ENCODE measurements around the gene MMP24.

The MMP24 gene

DNA sequence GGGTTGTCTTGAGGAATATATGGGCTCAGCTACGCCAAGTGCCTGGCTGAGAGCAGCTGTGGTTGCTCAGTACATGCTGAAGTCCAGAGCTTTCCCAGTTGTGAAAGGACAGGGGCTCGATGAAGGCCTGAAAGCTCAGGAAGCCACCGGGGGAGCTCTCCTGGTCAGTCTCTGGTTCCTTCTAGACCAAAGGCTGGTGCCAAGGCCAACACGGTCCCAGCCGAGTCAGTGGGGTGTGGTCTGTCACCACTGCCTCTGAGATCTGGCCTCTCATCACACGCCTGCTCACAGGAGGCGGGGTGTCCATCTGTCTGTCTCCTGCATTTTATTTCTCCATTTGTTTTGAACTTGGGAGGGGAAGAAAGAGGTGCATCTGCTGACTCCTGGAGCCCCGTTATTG lies 70.7 kb downstream of the MMP24 start:
- Histone ChIP-seq H3K4me3 (no peak overlapping the region), H3K4me1 (no peaks in the 10 kb centered on the region), H3K27me3 (peaks cover 0 to 32% of the 10 kb centered on the region in 2 donors), H3K36me3 (no peaks in the 10 kb centered on the region), H3K9me3 (no peaks in the 10 kb centered on the region), H3K27ac (no peak overlapping the region)
- intact Hi-C loops (cut with DNase I; ENCODE audit: low total_unique reads), result no loop called here
- TF ChIP-seq, protein P1, sequence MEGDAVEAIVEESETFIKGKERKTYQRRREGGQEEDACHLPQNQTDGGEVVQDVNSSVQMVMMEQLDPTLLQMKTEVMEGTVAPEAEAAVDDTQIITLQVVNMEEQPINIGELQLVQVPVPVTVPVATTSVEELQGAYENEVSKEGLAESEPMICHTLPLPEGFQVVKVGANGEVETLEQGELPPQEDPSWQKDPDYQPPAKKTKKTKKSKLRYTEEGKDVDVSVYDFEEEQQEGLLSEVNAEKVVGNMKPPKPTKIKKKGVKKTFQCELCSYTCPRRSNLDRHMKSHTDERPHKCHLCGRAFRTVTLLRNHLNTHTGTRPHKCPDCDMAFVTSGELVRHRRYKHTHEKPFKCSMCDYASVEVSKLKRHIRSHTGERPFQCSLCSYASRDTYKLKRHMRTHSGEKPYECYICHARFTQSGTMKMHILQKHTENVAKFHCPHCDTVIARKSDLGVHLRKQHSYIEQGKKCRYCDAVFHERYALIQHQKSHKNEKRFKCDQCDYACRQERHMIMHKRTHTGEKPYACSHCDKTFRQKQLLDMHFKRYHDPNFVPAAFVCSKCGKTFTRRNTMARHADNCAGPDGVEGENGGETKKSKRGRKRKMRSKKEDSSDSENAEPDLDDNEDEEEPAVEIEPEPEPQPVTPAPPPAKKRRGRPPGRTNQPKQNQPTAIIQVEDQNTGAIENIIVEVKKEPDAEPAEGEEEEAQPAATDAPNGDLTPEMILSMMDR (IDR thresholded peaks at IDR 0.05), result no peak
- DNase-seq, result no peak

DNA sequence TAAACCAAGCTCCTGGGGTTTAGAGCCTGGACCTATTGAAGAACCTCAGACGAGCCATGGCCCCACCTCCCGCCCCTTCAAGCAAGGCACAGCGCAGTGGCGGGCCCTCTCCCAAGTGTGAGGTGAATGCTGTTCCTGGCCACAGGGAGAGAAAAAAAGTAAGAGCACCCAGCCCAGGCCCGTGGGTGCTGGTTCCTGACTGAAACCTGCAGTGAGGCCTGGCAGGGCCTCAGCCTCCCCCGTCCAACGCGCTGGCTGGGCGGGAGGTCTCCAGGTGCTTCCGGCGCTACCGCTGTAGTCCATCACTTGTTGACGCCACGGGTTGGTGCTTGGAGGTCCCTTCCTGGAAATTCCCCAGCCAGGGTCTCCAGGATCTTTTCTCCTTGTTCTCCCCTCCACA lies 71.2 kb downstream of the MMP24 start:
- Histone ChIP-seq H3K4me3 (no peak overlapping the region), H3K27ac (no peak overlapping the region), H3K27me3 (peaks cover 0 to 29% of the 10 kb centered on the region in 2 donors), H3K4me1 (no peaks in the 10 kb centered on the region), H3K36me3 (no peaks in the 10 kb centered on the region), H3K9me3 (no peaks in the 10 kb centered on the region)
- TF ChIP-seq, protein P1 (IDR thresholded peaks at IDR 0.05), result no peak
- DNase-seq, result no peak
- intact Hi-C loops (cut with DNase I; ENCODE audit: low total_unique reads), result no loop called here

DNA sequence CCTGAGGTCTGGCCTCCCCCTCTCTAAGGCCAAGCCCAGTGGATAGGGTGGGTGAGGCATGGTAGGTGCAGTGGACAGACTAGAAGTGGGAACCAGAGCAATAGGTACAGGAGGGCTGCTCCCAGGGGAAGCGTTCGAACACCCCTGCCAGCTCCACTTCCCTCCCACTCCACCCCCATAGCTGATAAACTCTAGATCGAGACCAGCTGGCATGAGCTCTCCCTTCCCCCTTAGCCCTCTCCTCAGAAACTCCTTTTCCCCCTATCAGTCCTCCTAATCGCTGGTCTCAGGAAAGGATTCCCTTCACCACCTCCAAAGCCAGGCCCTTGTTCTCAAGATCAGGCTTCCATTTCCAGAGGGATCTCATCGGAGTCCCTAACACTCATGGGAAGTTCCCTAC lies 71.8 kb downstream of the MMP24 start:
- H3K27me3 ChIP-seq, result peaks cover 0 to 24% of the 10 kb centered on the region in 2 donors
- no peaks in the 10 kb centered on the region for H3K4me1 ChIP-seq
- TF ChIP-seq, protein P1 (IDR thresholded peaks at IDR 0.05), result no peak
- H3K4me3 ChIP-seq, result no peak overlapping the region
- no peaks in the 10 kb centered on the region for H3K9me3 ChIP-seq
- no peak overlapping the region for H3K27ac ChIP-seq
- DNase-seq, result no peak
- peaks cover 0 to 4% (median 0%) of the 10 kb centered on the region in 3 donors for H3K36me3 ChIP-seq
- intact Hi-C loops (cut with DNase I; ENCODE audit: low total_unique reads), result no loop called here

DNA sequence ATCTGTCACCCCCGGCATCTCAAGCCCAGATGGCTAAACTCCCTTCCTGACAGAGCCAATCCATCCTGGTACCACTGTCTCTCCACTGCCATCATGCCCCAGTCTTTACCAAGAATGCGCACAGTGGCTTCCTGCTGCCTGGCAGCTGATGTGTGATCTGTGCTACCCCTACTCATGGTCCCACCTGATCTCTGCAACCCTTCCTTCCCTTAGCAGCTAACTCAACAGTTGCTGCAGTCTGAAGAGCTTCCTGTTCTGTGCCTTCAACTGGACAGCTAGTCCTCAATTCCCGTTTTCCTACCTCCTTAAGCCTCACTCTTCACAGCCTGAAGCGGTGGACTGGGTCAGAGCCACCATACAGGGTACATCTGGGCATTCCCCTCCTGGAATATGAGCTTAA lies 73.3 kb downstream of the MMP24 start:
- TF ChIP-seq, protein P1 (IDR thresholded peaks at IDR 0.05), result no peak
- peaks cover 0 to 8% (median 0%) of the 10 kb centered on the region in 3 donors for H3K36me3 ChIP-seq
- no peaks in the 10 kb centered on the region for H3K9me3 ChIP-seq
- H3K4me3 ChIP-seq, result no peak overlapping the region
- no peak for DNase-seq
- intact Hi-C loops (cut with DNase I; ENCODE audit: low total_unique reads), result loop anchor here (5.0 kb wide), 1 partner anchor 138 kb away; the partner anchor contains the start of gene GDF5
- no peak overlapping the region for H3K27ac ChIP-seq
- H3K4me1 ChIP-seq, result peaks cover 0 to 9% (median 0%) of the 10 kb centered on the region in 4 donors
- peaks cover 0 to 10% of the 10 kb centered on the region in 2 donors for H3K27me3 ChIP-seq

DNA sequence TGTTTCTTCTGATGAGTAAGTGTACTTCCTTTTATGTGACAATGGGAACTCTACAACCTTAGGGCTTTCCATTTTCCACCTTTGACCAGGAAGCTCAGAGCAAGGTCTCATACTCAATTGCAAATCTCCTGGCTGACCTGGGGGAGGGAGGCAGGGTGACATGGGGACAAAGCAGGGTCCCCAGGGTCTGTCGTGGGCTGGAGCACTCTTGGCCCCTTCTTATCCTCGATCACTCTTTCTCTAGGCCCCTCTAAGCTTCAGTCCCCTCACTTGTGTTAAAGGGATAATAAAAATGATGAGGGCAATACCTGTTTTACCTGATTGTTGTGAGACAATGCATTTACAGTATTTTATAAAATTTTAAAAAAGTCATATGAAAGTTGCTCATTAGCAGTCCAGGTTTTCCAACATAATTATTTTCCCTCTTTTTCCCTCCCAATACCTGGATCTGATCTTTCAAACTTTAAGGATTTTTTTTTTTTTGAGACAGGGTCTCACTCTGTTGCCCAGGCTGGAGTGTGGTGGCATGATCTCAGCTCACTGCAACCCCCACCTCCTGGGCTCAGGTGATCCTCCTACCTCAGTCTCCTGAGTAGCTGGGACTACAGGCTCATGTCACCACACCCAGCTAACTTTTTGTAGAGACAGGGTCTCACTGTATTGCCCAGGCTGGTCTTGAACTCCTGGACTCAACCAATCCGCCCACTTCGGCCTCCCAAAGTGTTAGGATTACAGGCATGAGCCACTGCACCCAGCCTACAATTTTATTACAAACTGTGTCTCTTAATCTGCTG lies 74.2 kb downstream of the MMP24 start:
- no peak for DNase-seq
- no peaks in the 10 kb centered on the region for H3K9me3 ChIP-seq
- intact Hi-C loops (cut with DNase I; ENCODE audit: low total_unique reads), result loop anchor here (5.0 kb wide), 1 partner anchor 137 kb away; the partner anchor contains the start of gene GDF5
- peaks cover 0 to 8% (median 0%) of the 10 kb centered on the region in 3 donors for H3K36me3 ChIP-seq
- TF ChIP-seq, protein P1 (IDR thresholded peaks at IDR 0.05), result no peak
- H3K27ac ChIP-seq, result no peak overlapping the region
- peaks cover 0 to 16% (median 6%) of the 10 kb centered on the region in 4 donors for H3K4me1 ChIP-seq
- peaks cover 0 to 9% of the 10 kb centered on the region in 2 donors for H3K27me3 ChIP-seq
- H3K4me3 ChIP-seq, result no peak overlapping the region

Data from tibial artery (tissue), 4 donors.